Upper lobe of left lung (tissue), 6 donors: Measurements from ENCODE around the gene PPL. TPM values are rescaled to one million over a fixed set of nuclear protein-coding genes. Genes with fewer than 3 reads are reported as not detected.
"Not testable (repeated sequence)": the region's sequence is repeated elsewhere in the genome, so short reads cannot be mapped to it uniquely, and the experiment has no call there.

ENCODE experiments used
- ATAC-seq, 2 donors: fragments of 200-7000 bp; cut with Tn5 transposase; one replicate each; pipeline ENCODE4 v1.9.1; 2022; ENCODE audit warnings: mild to moderate bottlenecking in 2 of 2, moderate library complexity in 2 of 2; ENCODE audit not compliant: low FRiP score in 2 of 2
- DNase-seq, 2 donors: peaks; one replicate each; pipeline ENCODE4 v3.0.0-alpha.2; 2019 to 2020
- H3K27ac ChIP-seq, 4 donors: fragments of 200-600 bp; sonication (generic); one replicate each; pipeline ENCODE4 v1.5.1; 2016 to 2019
- H3K27me3 ChIP-seq, 4 donors: fragments of 200-600 bp; sonication (generic); one replicate each; pipeline ENCODE4 v1.5.1; 2017 to 2019
- H3K36me3 ChIP-seq, 4 donors: fragments of 200-600 bp; sonication (generic); one replicate each; pipeline ENCODE4 v1.5.1; 2016 to 2019
- H3K4me1 ChIP-seq, 4 donors: fragments of 200-600 bp; sonication (generic); one replicate each; pipeline ENCODE4 v1.5.1; 2018 to 2019
- H3K4me3 ChIP-seq, 4 donors: fragments of 200-600 bp; sonication (generic); one replicate each; pipeline ENCODE4 v1.5.1; 2017 to 2019; ENCODE audit warnings: mild to moderate bottlenecking in 2 of 4, moderate library complexity in 1 of 4
- H3K9me3 ChIP-seq, 4 donors: fragments of 200-600 bp; sonication (generic); one replicate each; pipeline ENCODE4 v1.5.1; 2018 to 2019
- EP300 ChIP-seq, 4 donors: sonication (generic); formaldehyde crosslinking; IDR thresholded peaks; one replicate each; pipeline ENCODE4 v1.5.1; 2017; ENCODE audit warnings: antibody characterized with exemption in 4 of 4, control low read depth in 2 of 4
- POLR2A ChIP-seq, 4 donors: fragments of 450-650 bp; IDR thresholded peaks; one replicate each; pipeline ENCODE4 v1.5.1; 2016 to 2017; ENCODE audit warnings: antibody characterized with exemption in 4 of 4, mild to moderate bottlenecking in 2 of 4
- POLR2AphosphoS5 ChIP-seq, 2 donors: sonication (generic); formaldehyde crosslinking; IDR thresholded peaks; one replicate each; pipeline ENCODE4 v1.5.1; 2017; ENCODE audit warnings: antibody characterized with exemption in 2 of 2
- WGBS, 2 donors: methylation state at CpG; one replicate each; pipeline ENCODE4 v1.1.5; 2017 to 2018; 5-methylcytosine and 5-hydroxymethylcytosine counted together
- total RNA-seq, 6 donors: library from RNA; depleted of rRNA in 4 of 6; stranded (reverse); fragments of >200 nt in 4 of 6; gene quantifications; one replicate each; pipeline versions ENCODE4 v1.1.0 to v1.2.1, GENCODE V29; 2016 to 2021
- TF ChIP-seq, protein P1 (sequence below), 6 experiments: fragments of 450-650 bp in 4 of 6; fragments of 200-600 bp in 2 of 6; sonication (generic) in 2 of 6; IDR thresholded peaks; one replicate each; pipeline ENCODE4 v1.5.1; 2016 to 2019; ENCODE audit warnings: antibody characterized with exemption in 6 of 6
- donor health status: DM: no; HTN: no; CAD: no; lungs with moderate emphysema.
- donor health status: DM: no; HTN: yes; CAD: no; lungs with severe emphysema.

The PPL gene
- total RNA-seq, 6 donors from 2014 or later = 72.7 to 156 (median 132) TPM

DNA sequence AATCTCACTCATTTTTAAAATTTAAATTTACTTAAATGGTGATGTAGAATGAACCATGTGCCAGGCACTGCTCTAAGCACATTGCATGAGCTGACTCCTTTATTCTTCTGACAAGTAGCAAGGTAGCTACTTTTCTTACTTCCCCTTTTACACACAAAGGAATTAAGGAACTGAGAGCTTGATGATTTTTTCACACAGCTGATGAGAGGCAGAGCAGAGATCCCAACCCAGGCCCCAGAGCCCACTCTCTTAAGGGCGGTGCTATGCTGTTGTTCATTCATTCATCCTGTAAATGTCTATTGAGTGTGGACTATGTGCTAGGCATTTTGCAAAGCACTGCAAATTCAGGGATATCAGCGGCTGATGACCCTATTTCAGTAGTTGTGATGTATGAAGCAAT lies 39.1 kb upstream of the PPL start:
- H3K4me1 ChIP-seq = no peaks in the 10 kb centered on the region
- DNase-seq = no peak
- no peaks in the 10 kb centered on the region for H3K27me3 ChIP-seq
- WGBS, 2 donors = 80 to 88% methylated on average over 2 of the region's 2 CpGs
- no peaks in the 10 kb centered on the region for H3K9me3 ChIP-seq
- H3K27ac ChIP-seq = no peak overlapping the region
- TF ChIP-seq, protein P1, sequence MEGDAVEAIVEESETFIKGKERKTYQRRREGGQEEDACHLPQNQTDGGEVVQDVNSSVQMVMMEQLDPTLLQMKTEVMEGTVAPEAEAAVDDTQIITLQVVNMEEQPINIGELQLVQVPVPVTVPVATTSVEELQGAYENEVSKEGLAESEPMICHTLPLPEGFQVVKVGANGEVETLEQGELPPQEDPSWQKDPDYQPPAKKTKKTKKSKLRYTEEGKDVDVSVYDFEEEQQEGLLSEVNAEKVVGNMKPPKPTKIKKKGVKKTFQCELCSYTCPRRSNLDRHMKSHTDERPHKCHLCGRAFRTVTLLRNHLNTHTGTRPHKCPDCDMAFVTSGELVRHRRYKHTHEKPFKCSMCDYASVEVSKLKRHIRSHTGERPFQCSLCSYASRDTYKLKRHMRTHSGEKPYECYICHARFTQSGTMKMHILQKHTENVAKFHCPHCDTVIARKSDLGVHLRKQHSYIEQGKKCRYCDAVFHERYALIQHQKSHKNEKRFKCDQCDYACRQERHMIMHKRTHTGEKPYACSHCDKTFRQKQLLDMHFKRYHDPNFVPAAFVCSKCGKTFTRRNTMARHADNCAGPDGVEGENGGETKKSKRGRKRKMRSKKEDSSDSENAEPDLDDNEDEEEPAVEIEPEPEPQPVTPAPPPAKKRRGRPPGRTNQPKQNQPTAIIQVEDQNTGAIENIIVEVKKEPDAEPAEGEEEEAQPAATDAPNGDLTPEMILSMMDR (IDR thresholded peaks at IDR 0.05) = no peak
- no peak for TF ChIP-seq POLR2AphosphoS5 (IDR thresholded peaks at IDR 0.05)
- no peak for TF ChIP-seq POLR2A (IDR thresholded peaks at IDR 0.05)
- no peak for TF ChIP-seq EP300 (IDR thresholded peaks at IDR 0.05)
- no peaks in the 10 kb centered on the region for H3K36me3 ChIP-seq
- no peak overlapping the region for H3K4me3 ChIP-seq
- no peak for ATAC-seq

DNA sequence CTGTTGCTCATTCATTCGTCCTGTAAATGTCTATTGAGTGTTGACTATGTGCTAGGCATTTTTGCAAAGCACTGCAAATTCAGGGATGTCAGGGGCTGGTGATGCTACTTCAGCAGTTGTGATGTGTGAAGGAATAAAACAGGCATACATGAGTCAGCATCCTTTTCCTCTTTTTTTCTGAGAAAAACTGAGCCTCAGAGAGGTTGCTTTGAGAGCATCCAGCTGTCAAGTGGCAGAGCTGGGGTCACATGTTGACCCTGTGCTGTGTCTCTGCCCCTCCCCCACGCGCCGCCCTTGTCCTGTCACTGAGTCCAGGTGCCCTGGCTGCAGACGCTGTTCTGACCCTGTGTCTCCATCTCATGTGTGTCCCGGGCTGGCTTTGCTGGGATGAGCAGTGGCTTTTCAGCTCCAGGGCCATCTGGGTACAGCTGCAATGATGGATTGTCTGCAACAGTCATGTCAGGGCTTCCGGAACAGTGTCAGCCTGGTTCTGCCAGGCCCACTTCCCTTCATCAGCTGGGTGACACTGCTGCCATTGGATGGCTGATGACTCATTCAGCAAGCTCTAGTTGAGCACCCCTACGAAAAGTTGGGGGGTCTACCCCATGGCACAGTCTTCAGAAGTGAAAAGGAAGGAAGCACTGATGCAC lies 36.1 kb upstream of the PPL start:
- no peak for DNase-seq
- H3K4me1 ChIP-seq = no peaks in the 10 kb centered on the region
- 30 to 43% methylated on average over 5 to 8 of the region's 8 CpGs for WGBS, 2 donors
- no peaks in the 10 kb centered on the region for H3K36me3 ChIP-seq
- TF ChIP-seq EP300 (IDR thresholded peaks at IDR 0.05) (no peak), POLR2AphosphoS5 (IDR thresholded peaks at IDR 0.05) (no peak), POLR2A (IDR thresholded peaks at IDR 0.05) (no peak)
- TF ChIP-seq, protein P1 (IDR thresholded peaks at IDR 0.05) = no peak
- no peak overlapping the region for H3K27ac ChIP-seq
- no peaks in the 10 kb centered on the region for H3K9me3 ChIP-seq
- no peak overlapping the region for H3K4me3 ChIP-seq
- H3K27me3 ChIP-seq = no peaks in the 10 kb centered on the region
- no peak for ATAC-seq

DNA sequence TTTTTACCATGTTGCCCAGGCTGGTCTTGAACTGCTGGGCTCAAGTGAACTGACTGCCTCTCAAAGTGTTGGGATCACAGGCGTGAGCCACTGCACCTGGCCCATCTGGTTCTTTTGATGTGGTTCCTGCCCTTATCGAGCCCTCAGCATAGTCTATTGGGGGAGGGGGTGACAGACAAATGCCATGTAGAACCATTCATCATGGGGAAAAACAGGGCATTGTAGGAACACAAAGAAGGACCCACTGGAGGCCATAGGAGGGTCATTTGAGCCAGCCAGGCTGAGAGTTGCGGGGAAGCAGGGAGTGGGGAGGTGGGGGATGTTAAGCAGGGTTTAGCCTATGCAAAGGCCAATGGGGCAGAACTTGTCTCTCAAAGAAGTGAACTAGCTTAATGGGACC lies 33.1 kb upstream of the PPL start:
- DNase-seq (no peak), ATAC-seq (no peak)
- Histone ChIP-seq H3K27me3 (no peaks in the 10 kb centered on the region), H3K9me3 (no peaks in the 10 kb centered on the region), H3K36me3 (no peaks in the 10 kb centered on the region), H3K27ac (no peak overlapping the region), H3K4me1 (no peaks in the 10 kb centered on the region), H3K4me3 (no peak overlapping the region)
- TF ChIP-seq, protein P1 (IDR thresholded peaks at IDR 0.05) = no peak
- TF ChIP-seq POLR2A (IDR thresholded peaks at IDR 0.05) (no peak), EP300 (IDR thresholded peaks at IDR 0.05) (no peak), POLR2AphosphoS5 (IDR thresholded peaks at IDR 0.05) (no peak)
- 56 to 63% methylated on average over 3 of the region's 3 CpGs for WGBS, 2 donors

DNA sequence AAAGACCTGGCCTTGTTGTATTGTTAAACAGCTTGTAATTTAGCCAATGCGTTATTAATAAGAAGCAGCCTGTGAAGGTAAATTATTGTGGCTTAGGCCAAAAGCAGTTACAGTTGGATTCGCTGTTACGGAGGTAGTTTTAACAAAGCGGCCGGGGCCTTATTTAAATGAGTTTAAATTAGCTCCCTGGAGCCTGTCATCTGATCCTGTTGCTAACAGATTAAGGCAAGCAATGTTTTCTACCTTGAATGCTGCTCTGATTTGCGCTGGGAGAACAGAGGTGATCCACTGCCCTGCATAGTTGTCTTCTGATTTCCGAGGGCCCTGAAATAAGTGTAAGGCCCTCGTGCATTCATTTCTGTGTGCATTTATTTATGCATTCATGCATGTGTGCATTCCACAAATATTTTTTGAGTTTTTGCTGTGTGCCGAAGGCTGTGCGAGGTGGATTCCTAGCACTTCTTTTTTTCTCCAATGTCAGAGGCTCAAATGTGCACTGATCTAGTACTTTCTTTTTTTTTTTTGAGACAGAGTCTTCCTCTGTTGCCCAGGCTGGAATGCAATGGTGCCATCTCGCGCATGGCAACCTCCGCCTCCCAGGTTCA lies 32.0 kb upstream of the PPL start:
- no peaks in the 10 kb centered on the region for H3K27me3 ChIP-seq
- H3K4me1 ChIP-seq = no peaks in the 10 kb centered on the region
- no peaks in the 10 kb centered on the region for H3K9me3 ChIP-seq
- ATAC-seq (no peak), DNase-seq (no peak)
- H3K27ac ChIP-seq = no peak overlapping the region
- no peaks in the 10 kb centered on the region for H3K36me3 ChIP-seq
- H3K4me3 ChIP-seq = no peak overlapping the region
- no peak for TF ChIP-seq POLR2AphosphoS5 (IDR thresholded peaks at IDR 0.05)
- TF ChIP-seq, protein P1 (IDR thresholded peaks at IDR 0.05) = no peak
- TF ChIP-seq POLR2A (IDR thresholded peaks at IDR 0.05) = no peak
- TF ChIP-seq EP300 (IDR thresholded peaks at IDR 0.05) = no peak
- 64 to 75% methylated on average over 13 of the region's 13 CpGs for WGBS, 2 donors

DNA sequence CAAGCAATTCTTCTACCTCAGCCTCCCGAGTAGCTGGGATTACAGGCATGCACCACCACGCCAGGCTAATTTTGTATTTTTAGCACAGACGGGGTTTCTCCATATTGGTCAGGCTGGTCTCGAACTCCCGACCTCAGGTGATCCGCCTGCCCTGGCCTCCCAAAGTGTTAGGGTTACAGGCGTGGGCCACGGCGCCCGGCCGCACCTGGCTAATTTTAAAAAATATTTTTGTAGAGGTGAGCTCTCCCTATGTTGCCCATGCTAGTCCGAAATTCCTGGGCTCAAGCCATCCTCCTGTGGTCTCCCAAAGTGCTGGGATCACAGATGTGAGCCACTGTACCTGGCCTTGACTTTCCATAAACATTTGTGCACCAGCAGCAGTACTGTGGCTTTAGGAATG lies 31.3 kb upstream of the PPL start:
- not testable (repeated sequence) for H3K36me3 ChIP-seq, H3K27me3 ChIP-seq, H3K9me3 ChIP-seq, H3K4me1 ChIP-seq, ATAC-seq, H3K4me3 ChIP-seq, DNase-seq, H3K27ac ChIP-seq
- WGBS, 2 donors = 89 to 96% methylated on average over 12 of the region's 12 CpGs
